Hepatocyte (in vitro differentiated cells): Measurements from ENCODE around the gene SLC44A1. TPM values are rescaled to one million over a fixed set of nuclear protein-coding genes. Genes with fewer than 3 reads are reported as not detected.

ENCODE experiments used
- DNase-seq: peaks from one replicate; pipeline ENCODE4 v3.0.0-alpha.2; 2016; ENCODE audit warnings: low spot score
- H2AFZ ChIP-seq: fragments of 200-600 bp; sonication (generic); 2 replicates; pipeline ENCODE4 v1.6.0; 2016; ENCODE audit warnings: antibody characterized with exemption, mild to moderate bottlenecking
- H3K27ac ChIP-seq: fragments of 200-600 bp; sonication (generic); 2 replicates; pipeline ENCODE4 v1.5.1; 2016; ENCODE audit warnings: mild to moderate bottlenecking
- H3K27me3 ChIP-seq: fragments of 200-600 bp; sonication (generic); 2 replicates; pipeline ENCODE4 v1.6.1; 2016
- H3K36me3 ChIP-seq: fragments of 200-600 bp; sonication (generic); replicated peaks from 2 replicates; pipeline ENCODE4 v1.5.1; 2016; ENCODE audit warnings: low read depth; ENCODE audit not compliant: insufficient read depth
- H3K4me1 ChIP-seq: fragments of 200-600 bp; sonication (generic); 2 replicates; pipeline ENCODE4 v1.5.1; 2016; ENCODE audit warnings: mild to moderate bottlenecking, moderate library complexity; ENCODE audit not compliant: insufficient read depth
- H3K4me2 ChIP-seq: fragments of 200-600 bp; sonication (generic); 2 replicates; pipeline ENCODE4 v1.6.0; 2016
- H3K4me3 ChIP-seq: fragments of 200-600 bp; sonication (generic); 2 replicates; pipeline ENCODE4 v1.5.1; 2016; ENCODE audit warnings: mild to moderate bottlenecking
- H3K79me2 ChIP-seq: fragments of 200-600 bp; sonication (generic); 2 replicates; pipeline ENCODE4 v1.6.0; 2017; ENCODE audit warnings: mild to moderate bottlenecking
- H3K9me2 ChIP-seq: fragments of 200-600 bp; sonication (generic); replicated peaks from 2 replicates; pipeline ENCODE4 v1.6.0; 2017; ENCODE audit warnings: mild to moderate bottlenecking; ENCODE audit not compliant: insufficient read depth
- H3K9me3 ChIP-seq: fragments of 200-600 bp; sonication (generic); 2 replicates; pipeline ENCODE4 v1.5.1; 2016; ENCODE audit warnings: low read depth, mild to moderate bottlenecking
- H4K20me1 ChIP-seq: fragments of 200-600 bp; sonication (generic); 2 replicates; pipeline ENCODE4 v1.6.0; 2016; ENCODE audit warnings: mild to moderate bottlenecking; ENCODE audit not compliant: insufficient read depth, poor library complexity, severe bottlenecking
- CTCF ChIP-seq: fragments of 200-600 bp; sonication (generic); IDR thresholded peaks from 2 replicates; pipeline ENCODE4 v1.5.1; 2016; ENCODE audit warnings: antibody characterized with exemption, mild to moderate bottlenecking; ENCODE audit not compliant: poor library complexity
- EZH2 ChIP-seq: fragments of 200-600 bp; sonication (generic); IDR thresholded peaks from 2 replicates; pipeline ENCODE4 v1.6.1; 2016; ENCODE audit warnings: antibody characterized with exemption, mild to moderate bottlenecking, borderline replicate concordance
- EZH2phosphoT487 ChIP-seq: fragments of 200-600 bp; sonication (generic); IDR thresholded peaks from one replicate; pipeline ENCODE4 v1.6.1; 2018; ENCODE audit warnings: antibody characterized with exemption, mild to moderate bottlenecking, low read depth, moderate library complexity; ENCODE audit not compliant: unreplicated experiment, severe bottlenecking
- WGBS: methylation state at CpG from one replicate; pipeline ENCODE4 v1.1.6; 2016; ENCODE audit warnings: low lambda C conversion rate; ENCODE audit errors: missing lambda C conversion rate; 5-methylcytosine and 5-hydroxymethylcytosine counted together
- polyA plus RNA-seq: library from polyadenylated mRNA; unstranded; fragments of >200 nt; fragmentation: Nextera tagmentation; extraction: Ambion mirVana; gene quantifications from 2 replicates; pipeline ENCODE4 v1.2.1, GENCODE V29; 2016
- total RNA-seq: library from RNA; depleted of rRNA; stranded (reverse); fragments of >200 nt; gene quantifications from 2 replicates; pipeline ENCODE4 v1.2.3, GENCODE V29; 2014

Gene SLC44A1
- total and polyA plus RNA-seq, 2 experiments from 2014 or later = 31.3 to 64.9 TPM

GRCh38 chr9:105373723-105374122 is 129.3 kb downstream of the SLC44A1 start:
- no peaks in the 10 kb centered on the region for H3K9me2 ChIP-seq
- no peaks in the 10 kb centered on the region for H3K9me3 ChIP-seq
- no peak overlapping the region for H3K27ac ChIP-seq
- H3K4me2 ChIP-seq = no peak overlapping the region
- H3K4me3 ChIP-seq = no peak overlapping the region
- DNase-seq = no peak
- H4K20me1 ChIP-seq = no peaks in the 10 kb centered on the region
- H3K4me1 ChIP-seq = no peaks in the 10 kb centered on the region
- TF ChIP-seq CTCF = no peak
- TF ChIP-seq EZH2 = no peak
- no peak for TF ChIP-seq EZH2phosphoT487
- no peaks in the 10 kb centered on the region for H3K36me3 ChIP-seq
- WGBS = 93% methylated on average over 1 of the region's 1 CpG
- no peak overlapping the region for H2AFZ ChIP-seq
- H3K79me2 ChIP-seq = no peaks in the 10 kb centered on the region
- H3K27me3 ChIP-seq = no peaks in the 10 kb centered on the region

GRCh38 chr9:105375323-105375722 is 130.9 kb downstream of the SLC44A1 start:
- no peaks in the 10 kb centered on the region for H3K9me2 ChIP-seq
- H3K79me2 ChIP-seq = no peaks in the 10 kb centered on the region
- no peaks in the 10 kb centered on the region for H3K36me3 ChIP-seq
- no peak overlapping the region for H3K27ac ChIP-seq
- no peak overlapping the region for H2AFZ ChIP-seq
- H3K4me2 ChIP-seq = no peak overlapping the region
- 97% methylated on average over 4 of the region's 4 CpGs for WGBS
- DNase-seq = no peak
- no peak for TF ChIP-seq CTCF
- TF ChIP-seq EZH2 = no peak
- no peak for TF ChIP-seq EZH2phosphoT487
- no peaks in the 10 kb centered on the region for H3K4me1 ChIP-seq
- H3K4me3 ChIP-seq = no peak overlapping the region
- H3K27me3 ChIP-seq = no peaks in the 10 kb centered on the region
- H3K9me3 ChIP-seq = no peaks in the 10 kb centered on the region
- no peaks in the 10 kb centered on the region for H4K20me1 ChIP-seq

GRCh38 chr9:105376893-105377292 is 132.4 kb downstream of the SLC44A1 start:
- no peak for DNase-seq
- no peaks in the 10 kb centered on the region for H3K27me3 ChIP-seq
- H2AFZ ChIP-seq = no peak overlapping the region
- H3K9me3 ChIP-seq = no peaks in the 10 kb centered on the region
- no peaks in the 10 kb centered on the region for H3K79me2 ChIP-seq
- H4K20me1 ChIP-seq = no peaks in the 10 kb centered on the region
- H3K4me3 ChIP-seq = no peak overlapping the region
- 97% methylated on average over 1 of the region's 1 CpG for WGBS
- no peak for TF ChIP-seq EZH2
- no peak for TF ChIP-seq EZH2phosphoT487
- no peak for TF ChIP-seq CTCF
- H3K4me1 ChIP-seq = no peaks in the 10 kb centered on the region
- H3K9me2 ChIP-seq = no peaks in the 10 kb centered on the region
- no peaks in the 10 kb centered on the region for H3K36me3 ChIP-seq
- no peak overlapping the region for H3K27ac ChIP-seq
- H3K4me2 ChIP-seq = no peak overlapping the region
